ENCODE data around the gene PPP1CA. TPM values are rescaled to one million over a fixed set of nuclear protein-coding genes. Genes with fewer than 3 reads are reported as not detected.

Gene PPP1CA
- polyA plus RNA-seq, 3 donors: 209 to 551 (median 461) TPM

DNA sequence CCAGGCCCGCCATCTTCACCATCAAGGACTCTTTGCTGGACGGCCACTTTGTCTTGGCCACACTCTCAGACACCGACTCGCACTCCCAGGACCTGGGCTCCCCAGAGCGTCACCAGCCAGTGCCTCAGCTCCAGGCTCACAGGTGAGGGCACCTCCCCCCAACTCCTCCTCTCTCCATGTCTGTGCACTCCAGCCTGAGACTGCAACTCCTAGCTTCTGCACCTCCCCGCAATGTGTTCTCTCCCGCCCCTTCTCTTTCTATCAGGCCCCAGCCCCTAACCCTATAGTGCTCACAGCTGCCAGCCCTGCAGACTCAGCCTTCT is 5.4 kb downstream of the PPP1CA start:
- Mint-ChIP-seq H3K27me3 (ENCODE audit: low read depth in 3 of 3) (peaks cover 0 to 3% (median 0%) of the 10 kb centered on the region in 3 donors), H3K36me3 (peaks cover 39 to 48% of the 10 kb centered on the region in 2 donors), H3K9me3 (no peaks in the 10 kb centered on the region), H3K4me3 (no peak overlapping the region), H3K27ac (no peak overlapping the region), H3K4me1 (peaks cover 51% of the 10 kb centered on the region)
- H3K27ac ChIP-seq (ENCODE audit: low read depth in 1 of 2, low read length in 2 of 2): peak overlapping the region in 1 of 2 donors; percentile 9
- peaks cover 62% of the 10 kb centered on the region for H3K79me2 ChIP-seq (ENCODE audit: insufficient read depth, low read length)
- TF ChIP-seq, protein P1, sequence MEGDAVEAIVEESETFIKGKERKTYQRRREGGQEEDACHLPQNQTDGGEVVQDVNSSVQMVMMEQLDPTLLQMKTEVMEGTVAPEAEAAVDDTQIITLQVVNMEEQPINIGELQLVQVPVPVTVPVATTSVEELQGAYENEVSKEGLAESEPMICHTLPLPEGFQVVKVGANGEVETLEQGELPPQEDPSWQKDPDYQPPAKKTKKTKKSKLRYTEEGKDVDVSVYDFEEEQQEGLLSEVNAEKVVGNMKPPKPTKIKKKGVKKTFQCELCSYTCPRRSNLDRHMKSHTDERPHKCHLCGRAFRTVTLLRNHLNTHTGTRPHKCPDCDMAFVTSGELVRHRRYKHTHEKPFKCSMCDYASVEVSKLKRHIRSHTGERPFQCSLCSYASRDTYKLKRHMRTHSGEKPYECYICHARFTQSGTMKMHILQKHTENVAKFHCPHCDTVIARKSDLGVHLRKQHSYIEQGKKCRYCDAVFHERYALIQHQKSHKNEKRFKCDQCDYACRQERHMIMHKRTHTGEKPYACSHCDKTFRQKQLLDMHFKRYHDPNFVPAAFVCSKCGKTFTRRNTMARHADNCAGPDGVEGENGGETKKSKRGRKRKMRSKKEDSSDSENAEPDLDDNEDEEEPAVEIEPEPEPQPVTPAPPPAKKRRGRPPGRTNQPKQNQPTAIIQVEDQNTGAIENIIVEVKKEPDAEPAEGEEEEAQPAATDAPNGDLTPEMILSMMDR (IDR thresholded peaks at IDR 0.05): no peak
- H3K36me3 ChIP-seq (replicated peaks in 1 of 2; ENCODE audit: control insufficient read depth in 1 of 2, insufficient read depth in 2 of 2, low read length in 2 of 2): peaks cover 39 to 59% of the 10 kb centered on the region in 2 donors
- no peak overlapping the region for H3K4me2 ChIP-seq (replicated peaks; ENCODE audit: extremely low read depth, low read length, poor library complexity, severe bottlenecking)
- no peak overlapping the region for H3K4me3 ChIP-seq (replicated peaks in 1 of 3; ENCODE audit: low read depth in 2 of 3, low read length in 3 of 3)
- no peak overlapping the region for H2AFZ ChIP-seq (ENCODE audit: insufficient read depth, low read depth, low read length, poor library complexity, severe bottlenecking)
- DNase-seq: no peak
- intact Hi-C loops (cut with micrococcal nuclease): loop anchor here in 1 of 2 donors (10.0 kb wide), 1 partner anchor 551 kb away; the partner anchor contains the start of gene RCE1
- H3K9ac ChIP-seq (ENCODE audit: insufficient read depth, low read length, poor library complexity, severe bottlenecking): no peak overlapping the region
- H3K4me1 ChIP-seq (ENCODE audit: control insufficient read depth in 1 of 2, insufficient read depth in 2 of 2, low read length in 2 of 2): peaks cover 33 to 61% of the 10 kb centered on the region in 2 donors
- WGBS (ENCODE audit: insufficient coverage): 92% methylated on average over 7 of the region's 7 CpGs
- peaks cover 73% of the 10 kb centered on the region for H4K20me1 ChIP-seq (ENCODE audit: insufficient read depth, low read length)
- H3K27me3 ChIP-seq (ENCODE audit: control insufficient read depth in 2 of 2, insufficient read depth in 2 of 2, low read length in 2 of 2): no peaks in the 10 kb centered on the region
- H3K9me3 ChIP-seq (replicated peaks in 1 of 2; ENCODE audit: control insufficient read depth in 1 of 2, insufficient read depth in 1 of 2, low read length in 2 of 2): no peaks in the 10 kb centered on the region

DNA sequence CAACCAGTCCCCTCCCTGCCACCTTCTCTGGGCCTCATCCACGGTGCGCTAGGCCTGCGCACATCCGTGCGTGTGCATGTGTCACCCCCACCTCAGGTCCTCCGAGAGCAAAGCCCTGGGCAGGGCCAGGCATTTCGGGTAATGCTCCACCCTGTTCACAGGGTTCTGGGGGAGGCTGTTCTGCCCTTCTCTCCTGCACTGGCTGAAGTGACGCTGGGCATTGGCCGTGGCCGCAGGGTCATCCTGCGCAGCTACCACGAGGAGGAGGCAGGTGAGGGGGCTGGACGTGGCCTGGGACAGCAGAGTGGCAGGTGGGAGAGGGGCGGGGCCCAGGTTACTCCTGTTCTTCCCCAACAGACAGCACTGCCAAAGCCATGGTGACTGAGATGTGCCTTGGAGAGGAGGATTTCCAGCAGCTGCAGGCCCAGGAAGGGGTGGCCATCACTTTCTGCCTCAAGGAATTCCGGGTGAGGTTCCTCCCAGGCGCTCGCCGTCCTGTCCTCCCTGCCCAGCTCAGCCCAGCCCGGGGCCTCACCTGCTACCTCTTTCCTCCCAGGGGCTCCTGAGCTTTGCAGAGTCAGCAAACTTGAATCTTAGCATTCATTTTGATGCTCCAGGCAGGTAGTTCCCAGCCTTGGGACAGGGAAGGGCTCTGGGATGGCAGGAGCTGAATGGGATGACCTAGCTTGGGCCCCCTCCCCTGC is 6.0 kb downstream of the PPP1CA start:
- H3K4me3 Mint-ChIP-seq: no peak overlapping the region
- Histone ChIP-seq H3K27me3 (ENCODE audit: control insufficient read depth in 2 of 2, insufficient read depth in 2 of 2, low read length in 2 of 2) (no peaks in the 10 kb centered on the region), H3K27ac (ENCODE audit: low read depth in 1 of 2, low read length in 2 of 2) (no peak overlapping the region), H3K79me2 (ENCODE audit: insufficient read depth, low read length) (peaks cover 62% of the 10 kb centered on the region), H3K4me2 (replicated peaks; ENCODE audit: extremely low read depth, low read length, poor library complexity, severe bottlenecking) (no peak overlapping the region), H3K9me3 (replicated peaks in 1 of 2; ENCODE audit: control insufficient read depth in 1 of 2, insufficient read depth in 1 of 2, low read length in 2 of 2) (no peaks in the 10 kb centered on the region), H3K4me1 (ENCODE audit: control insufficient read depth in 1 of 2, insufficient read depth in 2 of 2, low read length in 2 of 2) (peaks cover 34 to 61% of the 10 kb centered on the region in 2 donors), H2AFZ (ENCODE audit: insufficient read depth, low read depth, low read length, poor library complexity, severe bottlenecking) (no peak overlapping the region), H3K36me3 (replicated peaks in 1 of 2; ENCODE audit: control insufficient read depth in 1 of 2, insufficient read depth in 2 of 2, low read length in 2 of 2) (peaks cover 39 to 59% of the 10 kb centered on the region in 2 donors), H3K9ac (ENCODE audit: insufficient read depth, low read length, poor library complexity, severe bottlenecking) (no peak overlapping the region), H3K4me3 (replicated peaks in 1 of 3; ENCODE audit: low read depth in 2 of 3, low read length in 3 of 3) (no peak overlapping the region), H4K20me1 (ENCODE audit: insufficient read depth, low read length) (peaks cover 68% of the 10 kb centered on the region)
- peaks cover 39 to 48% of the 10 kb centered on the region in 2 donors for H3K36me3 Mint-ChIP-seq
- peak overlapping the region in 2 of 7 donors; percentile 36 to 41 for H3K27ac Mint-ChIP-seq
- TF ChIP-seq, protein P1 (IDR thresholded peaks at IDR 0.05): no peak
- H3K27me3 Mint-ChIP-seq (ENCODE audit: low read depth in 3 of 3): peaks cover 0 to 3% (median 0%) of the 10 kb centered on the region in 3 donors
- intact Hi-C loops (cut with micrococcal nuclease): loop anchor here in 1 of 2 donors (10.0 kb wide), 1 partner anchor 551 kb away; the partner anchor contains the start of gene RCE1
- no peaks in the 10 kb centered on the region for H3K9me3 Mint-ChIP-seq
- peaks cover 52% of the 10 kb centered on the region for H3K4me1 Mint-ChIP-seq
- no peak for DNase-seq
- WGBS (ENCODE audit: insufficient coverage): 95% methylated on average over 15 of the region's 19 CpGs

Measured in CD14-positive monocyte (primary cell).